Uterus (tissue), 2 donors: Measurements from ENCODE around the gene ZNF837.

Experiments
- CTCF ChIP-seq, 4 experiments: fragments of 200-600 bp in 2 of 4; fragments of 450-650 bp in 2 of 4; sonication (generic) in 2 of 4; IDR thresholded peaks; one replicate each; pipeline ENCODE4 v1.5.1; 2016 to 2019; ENCODE audit warnings: antibody characterized with exemption in 4 of 4, mild to moderate bottlenecking in 2 of 4, moderate library complexity in 1 of 4
- POLR2A ChIP-seq, 2 donors: fragments of 450-650 bp; IDR thresholded peaks; one replicate each; pipeline ENCODE4 v1.6.1; 2016; ENCODE audit warnings: antibody characterized with exemption in 2 of 2, mild to moderate bottlenecking in 1 of 2, moderate library complexity in 1 of 2

GRCh38 chr19:58381460-58382212 is 806 bp upstream of the ZNF837 start:
- TF ChIP-seq CTCF (IDR thresholded peaks at IDR 0.05) (no peak), POLR2A (IDR thresholded peaks at IDR 0.05) (no peak)
